Progenitor cell of endocrine pancreas (in vitro differentiated cells): Measurements from ENCODE around the gene KCTD11. TPM values are rescaled to one million over a fixed set of nuclear protein-coding genes. Genes with fewer than 3 reads are reported as not detected.

Experiments used
- DNase-seq: peaks from one replicate; pipeline ENCODE4 v3.0.0; 2021; ENCODE audit warnings: low spot score; ENCODE audit not compliant: unreplicated experiment
- H3K27ac Mint-ChIP-seq: 2 replicates; pipeline ENCODE4 v1.8.0; 2021; ENCODE audit warnings: mild to moderate bottlenecking, moderate library complexity, mixed read lengths
- H3K27me3 Mint-ChIP-seq: 2 replicates; pipeline ENCODE4 v1.8.0; 2021; ENCODE audit warnings: mixed read lengths
- H3K36me3 Mint-ChIP-seq: 2 replicates; pipeline ENCODE4 v1.8.0; 2022; ENCODE audit warnings: mixed read lengths; ENCODE audit not compliant: insufficient read depth
- H3K4me1 Mint-ChIP-seq: 2 replicates; pipeline ENCODE4 v1.8.0; 2021; ENCODE audit warnings: low read depth, mixed read lengths
- H3K4me3 Mint-ChIP-seq: 2 replicates; pipeline ENCODE4 v1.8.0; 2021; ENCODE audit warnings: low read depth, mild to moderate bottlenecking, moderate library complexity, mixed read lengths
- H3K9me3 Mint-ChIP-seq: 2 replicates; pipeline ENCODE4 v1.8.0; 2021; ENCODE audit warnings: low read depth, mixed read lengths
- CTCF ChIP-seq: fragments of 200-600 bp; sonication (generic); IDR thresholded peaks from one replicate; pipeline ENCODE4 v1.5.0; 2021; ENCODE audit warnings: antibody characterized with exemption, mild to moderate bottlenecking; ENCODE audit not compliant: unreplicated experiment
- total RNA-seq: library from RNA; stranded (reverse); gene quantifications from 2 replicates; pipeline ENCODE4 v1.2.1, GENCODE V29; 2021

The KCTD11 gene
- total RNA-seq, 1 donor from 2014 or later: 12.4 TPM

- Mint-ChIP-seq H3K27me3 (no peaks in the 10 kb centered on the region), H3K27ac (no peak overlapping the region), H3K4me3 (no peak overlapping the region), H3K36me3 (peaks cover 9% of the 10 kb centered on the region), H3K4me1 (peaks cover 11% of the 10 kb centered on the region), H3K9me3 (no peaks in the 10 kb centered on the region)
- TF ChIP-seq CTCF: no peak
- no peak for DNase-seq
These were observed 26.9 kb upstream of the KCTD11 start for GRCh38 chr17:7325031-7325528.

- no peaks in the 10 kb centered on the region for H3K27me3 Mint-ChIP-seq
- TF ChIP-seq CTCF: no peak
- peaks cover 8% of the 10 kb centered on the region for H3K36me3 Mint-ChIP-seq
- H3K27ac Mint-ChIP-seq: no peak overlapping the region
- no peak overlapping the region for H3K4me3 Mint-ChIP-seq
- no peak for DNase-seq
- no peaks in the 10 kb centered on the region for H3K9me3 Mint-ChIP-seq
- peaks cover 11% of the 10 kb centered on the region for H3K4me1 Mint-ChIP-seq
These were observed 25.8 kb upstream of the KCTD11 start for GRCh38 chr17:7326186-7326585.

- Mint-ChIP-seq H3K4me3 (no peak overlapping the region), H3K4me1 (peaks cover 11% of the 10 kb centered on the region)
These were observed 24.9 kb upstream of the KCTD11 start for GRCh38 chr17:7327056-7327455.

GRCh38 chr17:7327501-7327900 is 24.5 kb upstream of the KCTD11 start:
- Mint-ChIP-seq H3K4me1 (peaks cover 11% of the 10 kb centered on the region), H3K27me3 (no peaks in the 10 kb centered on the region), H3K36me3 (peaks cover 4% of the 10 kb centered on the region), H3K27ac (peak overlapping the region; percentile 73), H3K9me3 (no peaks in the 10 kb centered on the region), H3K4me3 (peak overlapping the region; percentile 48)
- TF ChIP-seq CTCF: no peak
- no peak for DNase-seq

More at GRCh38 chr17:7327056-7327455, 24.9 kb upstream of the KCTD11 start:
- no peaks in the 10 kb centered on the region for H3K27me3 Mint-ChIP-seq
- peaks cover 4% of the 10 kb centered on the region for H3K36me3 Mint-ChIP-seq
- no peak overlapping the region for H3K27ac Mint-ChIP-seq
- H3K9me3 Mint-ChIP-seq: no peaks in the 10 kb centered on the region
- no peak for TF ChIP-seq CTCF
- DNase-seq: no peak

GRCh38 chr17:7328009-7328408 is 24.0 kb upstream of the KCTD11 start:
- TF ChIP-seq CTCF: no peak
- no peak for DNase-seq
- Mint-ChIP-seq H3K27ac (peak overlapping the region; percentile 97), H3K9me3 (no peaks in the 10 kb centered on the region), H3K27me3 (no peaks in the 10 kb centered on the region), H3K4me3 (peak overlapping the region; percentile 95), H3K36me3 (peaks cover 4% of the 10 kb centered on the region), H3K4me1 (peaks cover 11% of the 10 kb centered on the region)
